Psoas muscle (tissue), 8 donors: ENCODE results near the gene CTNND2. TPM values are rescaled to one million over a fixed set of nuclear protein-coding genes. Genes with fewer than 3 reads are reported as not detected.

ENCODE experiments used
- ATAC-seq, 4 donors: fragments of 200-7000 bp; cut with Tn5 transposase; one replicate each; pipeline ENCODE4 v1.9.1; 2020; ENCODE audit warnings: moderate library complexity in 3 of 4, mild to moderate bottlenecking in 2 of 4
- DNase-seq, 2 donors: peaks; one replicate each; pipeline ENCODE4 v3.0.0-alpha.2; 2020
- H3K27ac ChIP-seq: fragments of 200-600 bp; one replicate; pipeline ENCODE4 v1.8.0; 2022
- H3K27me3 ChIP-seq, 3 donors: fragments of 200-600 bp in 1 of 3; one replicate each; pipeline versions ENCODE4 v1.6.1 to v1.8.0; 2013 to 2022; ENCODE audit warnings: low read length in 2 of 3, mild to moderate bottlenecking in 2 of 3, moderate library complexity in 1 of 3; ENCODE audit not compliant: insufficient read depth in 3 of 3
- H3K36me3 ChIP-seq, 2 donors: fragments of 200-600 bp in 1 of 2; one replicate each; pipeline versions ENCODE4 v1.6.1 to v1.8.0; 2013 to 2022; ENCODE audit warnings: low read depth in 1 of 2, mild to moderate bottlenecking in 1 of 2, moderate library complexity in 1 of 2; ENCODE audit not compliant: insufficient read depth in 1 of 2
- H3K4me1 ChIP-seq: fragments of 200-600 bp; one replicate; pipeline ENCODE4 v1.8.0; 2022
- H3K4me3 ChIP-seq: fragments of 200-600 bp; one replicate; pipeline ENCODE4 v1.8.0; 2022; ENCODE audit warnings: mild to moderate bottlenecking
- H3K9me3 ChIP-seq: fragments of 200-600 bp; one replicate; pipeline ENCODE4 v1.8.0; 2022
- CTCF ChIP-seq: fragments of 200-600 bp; IDR thresholded peaks from one replicate; pipeline ENCODE4 v1.8.0; 2022; ENCODE audit warnings: antibody characterized with exemption
- WGBS, 3 donors: extraction: QIAGEN DNeasy Blood & Tissue Kit; methylation state at CpG; one replicate each; pipeline versions ENCODE4 v1.1.6 to v1.1.7; 2013; 5-methylcytosine and 5-hydroxymethylcytosine counted together
- intact Hi-C, 2 donors: fragments of 100-400 bp; cut with DNase I; formaldehyde crosslinking; loops; one replicate each; pipeline versions ENCODE4 v1.11.0 to v1.14.2; 2022
- polyA plus RNA-seq, 3 donors: library from polyadenylated mRNA; stranded (reverse); fragments of 200-250 nt; gene quantifications; one replicate each; pipeline ENCODE4 v1.2.3, GENCODE V29; 2013
- total RNA-seq, 4 donors: library from RNA; stranded (reverse); fragmentation: NEBNext Ultra II Directional in 2 of 4; extraction: Animal tissue kit (Norgen Biotek cat#: 25700) in 2 of 4; gene quantifications; one replicate each; pipeline versions ENCODE4 v1.2.1 to v1.2.4, GENCODE V29; 2021 to 2023
- donor health status: healthy with polysubstance abuse.
- donor health status: DM: no; HTN: no; CAD: no; lungs with moderate emphysema.
- donor health status: Bipolar disorder and iron deficiency.
- donor health status: healthy.
- donor health status: DM: yes; HTN: yes; CAD: no.
- donor health status: DM: no; HTN: no; CAD: no.
- donor health status: DM: no; HTN: no; CAD: no.
- donor health status: DM: yes; HTN: yes; CAD: no.

The CTNND2 gene
- total and polyA plus RNA-seq, 7 donors: 0.09 to 0.14 (median 0.13) TPM; not detected in 4

DNA sequence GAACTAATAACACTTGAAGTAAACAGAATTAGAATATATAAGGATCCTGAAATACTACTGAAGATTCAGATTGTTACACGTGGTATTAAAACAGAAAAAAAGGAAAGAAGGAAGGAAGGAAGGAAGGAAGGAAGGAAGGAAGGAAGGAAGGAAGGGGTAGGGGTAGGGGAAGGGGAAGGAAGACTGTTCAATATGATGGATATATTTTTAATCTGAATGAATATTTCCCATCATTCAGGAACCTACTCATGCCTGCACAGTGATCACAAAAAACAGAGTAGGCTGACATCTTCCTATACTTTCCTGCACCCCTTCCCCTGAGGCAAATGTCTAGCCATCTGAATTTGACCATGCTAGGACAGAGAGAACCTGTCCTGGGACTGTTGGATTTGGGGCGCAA, 133.9 kb downstream of the CTNND2 start:
- 66 to 85% (median 77%) methylated on average over 2 of the region's 2 CpGs for WGBS, 3 donors
- H3K4me3 ChIP-seq: no peak overlapping the region
- ATAC-seq: no peak
- TF ChIP-seq CTCF: no peak
- no peak overlapping the region for H3K27ac ChIP-seq
- no peaks in the 10 kb centered on the region for H3K27me3 ChIP-seq
- no peak for DNase-seq
- no peaks in the 10 kb centered on the region for H3K4me1 ChIP-seq
- H3K9me3 ChIP-seq: no peaks in the 10 kb centered on the region
- intact Hi-C loops: no loop called here
- H3K36me3 ChIP-seq: no peaks in the 10 kb centered on the region

DNA sequence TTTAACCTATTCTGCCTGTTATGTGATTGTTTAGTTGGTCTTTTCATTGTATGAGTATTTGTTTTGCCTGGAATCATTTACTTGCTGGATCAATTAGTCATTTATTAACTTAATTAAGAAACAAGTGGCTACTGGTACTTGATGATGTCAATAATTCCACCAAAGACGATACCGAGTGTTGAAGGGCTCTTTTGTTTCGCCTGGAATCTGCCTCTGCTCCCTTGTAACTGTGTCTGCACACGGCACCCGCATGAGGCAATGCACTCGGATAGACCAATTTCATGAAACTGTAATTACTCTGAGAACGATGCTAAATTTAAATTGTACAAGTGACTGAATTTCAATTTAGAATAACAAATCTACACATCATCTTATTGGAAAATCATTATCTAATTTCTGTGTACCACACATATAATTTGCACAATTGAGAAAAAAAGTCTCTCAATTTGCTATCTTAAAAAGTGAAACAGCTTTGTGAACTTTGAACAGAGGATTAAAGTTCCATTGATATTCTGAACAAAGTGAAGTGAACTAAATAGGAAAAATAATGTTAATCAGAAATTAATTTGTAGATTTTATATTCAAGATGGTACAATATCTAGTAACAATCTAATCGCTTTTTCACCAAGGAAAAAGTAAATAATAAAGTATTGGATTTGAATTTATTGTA, 143.2 kb downstream of the CTNND2 start:
- intact Hi-C loops: no loop called here
- Histone ChIP-seq H3K27ac (no peak overlapping the region), H3K4me1 (no peaks in the 10 kb centered on the region), H3K36me3 (no peaks in the 10 kb centered on the region), H3K27me3 (no peaks in the 10 kb centered on the region), H3K9me3 (no peaks in the 10 kb centered on the region), H3K4me3 (no peak overlapping the region)
- no peak for TF ChIP-seq CTCF
- 87 to 92% (median 87%) methylated on average over 8 of the region's 8 CpGs for WGBS, 3 donors
- no peak for DNase-seq
- ATAC-seq: no peak

- 59 to 63% (median 60%) methylated on average over 1 of the region's 1 CpG for WGBS, 3 donors
- H3K36me3 ChIP-seq: no peaks in the 10 kb centered on the region
- ATAC-seq: no peak
- TF ChIP-seq CTCF: no peak
- no peaks in the 10 kb centered on the region for H3K9me3 ChIP-seq
- no peak overlapping the region for H3K4me3 ChIP-seq
- intact Hi-C loops: no loop called here
- no peaks in the 10 kb centered on the region for H3K4me1 ChIP-seq
- no peaks in the 10 kb centered on the region for H3K27me3 ChIP-seq
- no peak for DNase-seq
- H3K27ac ChIP-seq: no peak overlapping the region
Observed at GRCh38 chr5:11758321-11758720, 145.9 kb downstream of the CTNND2 start.

GRCh38 chr5:11757661-11758060, 146.6 kb downstream of the CTNND2 start:
- ATAC-seq (no peak), DNase-seq (no peak)
- no peaks in the 10 kb centered on the region for H3K9me3 ChIP-seq
- H3K27me3 ChIP-seq: no peaks in the 10 kb centered on the region
- WGBS, 3 donors: 63 to 88% (median 71%) methylated on average over 1 of the region's 1 CpG
- H3K27ac ChIP-seq: no peak overlapping the region
- intact Hi-C loops: no loop called here
- H3K4me1 ChIP-seq: no peaks in the 10 kb centered on the region
- H3K4me3 ChIP-seq: no peak overlapping the region
- H3K36me3 ChIP-seq: no peaks in the 10 kb centered on the region
- TF ChIP-seq CTCF: no peak

DNA sequence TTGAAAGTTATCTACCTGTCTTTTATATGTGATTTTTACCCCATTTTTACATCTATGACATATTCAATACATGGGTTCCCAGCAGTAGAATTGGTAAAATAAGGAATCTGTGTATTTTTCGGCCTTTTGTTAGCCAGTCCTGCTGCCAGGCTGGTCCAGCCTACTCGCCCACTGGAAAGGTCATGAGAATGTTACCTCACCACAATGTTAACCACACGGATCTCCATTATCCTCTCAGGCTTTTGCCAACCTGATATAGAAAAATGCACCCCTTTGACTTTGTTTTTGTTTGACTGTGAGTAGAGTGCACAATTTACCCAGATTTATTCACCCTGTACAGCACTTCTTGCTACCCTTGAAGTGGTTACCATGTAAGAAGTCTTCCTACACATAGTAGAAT, 167.2 kb downstream of the CTNND2 start:
- intact Hi-C loops: no loop called here
- TF ChIP-seq CTCF: no peak
- WGBS, 3 donors: 77 to 81% (median 78%) methylated on average over 3 of the region's 3 CpGs
- no peaks in the 10 kb centered on the region for H3K27me3 ChIP-seq
- no peaks in the 10 kb centered on the region for H3K9me3 ChIP-seq
- H3K4me1 ChIP-seq: no peaks in the 10 kb centered on the region
- no peaks in the 10 kb centered on the region for H3K36me3 ChIP-seq
- no peak overlapping the region for H3K27ac ChIP-seq
- ATAC-seq (no peak), DNase-seq (no peak)
- no peak overlapping the region for H3K4me3 ChIP-seq
